HepG2 (cell line): ENCODE data around the gene ACADS. TPM values are rescaled to one million over a fixed set of nuclear protein-coding genes. Genes with fewer than 3 reads are reported as not detected.

Source experiments
- AHR ChIP-seq: IDR thresholded peaks from 2 replicates; pipeline ENCODE4 v1.6.1; 2018; ENCODE audit warnings: missing genetic modification reagents, missing compliant biosample characterization
- ARHGAP35 ChIP-seq: sonication (generic); formaldehyde crosslinking; IDR thresholded peaks from 2 replicates; pipeline ENCODE4 v1.9.0; 2022; ENCODE audit warnings: mild to moderate bottlenecking, inconsistent platforms, moderate library complexity, missing genetic modification reagents, borderline replicate concordance
- KMT2A ChIP-seq: sonication (generic); formaldehyde crosslinking; IDR thresholded peaks from 2 replicates; pipeline ENCODE4 v1.4.0; 2020; ENCODE audit warnings: missing genetic modification reagents
- LBX2 ChIP-seq: sonication (generic); formaldehyde crosslinking; IDR thresholded peaks from 2 replicates; pipeline ENCODE4 v1.5.0; 2020; ENCODE audit warnings: missing genetic modification reagents, mild to moderate bottlenecking, borderline replicate concordance
- MTERF4 ChIP-seq: sonication (generic); formaldehyde crosslinking; IDR thresholded peaks from 2 replicates; pipeline ENCODE4 v1.8.0; 2023; ENCODE audit warnings: mild to moderate bottlenecking, missing genetic modification reagents
- SALL2 ChIP-seq: sonication (generic); formaldehyde crosslinking; IDR thresholded peaks from 2 replicates; pipeline ENCODE4 v1.8.1; 2023; ENCODE audit warnings: mild to moderate bottlenecking, missing genetic modification reagents, inconsistent platforms
- TCF12 ChIP-seq, 2 experiments: fragments of 450-650 bp in 1 of 2; sonication (generic) in 1 of 2; formaldehyde crosslinking in 1 of 2; IDR thresholded peaks; 2 replicates each; pipeline versions ENCODE4 v1.6.1 to v1.8.0; 2017 to 2022; ENCODE audit warnings: antibody characterized with exemption in 1 of 2, mild to moderate bottlenecking in 1 of 2, missing genetic modification reagents in 1 of 2, moderate library complexity in 1 of 2
- ZBTB40 ChIP-seq, 2 experiments: fragments of 450-650 bp in 1 of 2; sonication (generic) in 1 of 2; formaldehyde crosslinking in 1 of 2; IDR thresholded peaks; 2 replicates each; pipeline versions ENCODE4 v1.6.1 to v1.8.0; 2016 to 2022; ENCODE audit warnings: antibody characterized with exemption in 1 of 2, mild to moderate bottlenecking in 1 of 2, missing genetic modification reagents in 1 of 2
- ZFY ChIP-seq: sonication (generic); formaldehyde crosslinking; IDR thresholded peaks from 2 replicates; pipeline ENCODE4 v1.4.0; 2020; ENCODE audit warnings: missing genetic modification reagents
- ZNF430 ChIP-seq: sonication (generic); formaldehyde crosslinking; IDR thresholded peaks from 2 replicates; pipeline ENCODE4 v1.9.0; 2021; ENCODE audit warnings: mild to moderate bottlenecking, missing genetic modification reagents
- polyA plus RNA-seq, 8 experiments: library from polyadenylated mRNA; depleted of rRNA in 3 of 8; stranded (reverse) in 7 of 8; unstranded in 1 of 8; fragments of >200 nt; fragmentation: Illumina TruSeq in 4 of 8; extraction: Trizol in 4 of 8; gene quantifications; 2 replicates each; pipeline versions ENCODE4 v1.2.1 to v1.2.3, GENCODE V29; 2011 to 2016; ENCODE audit warnings: low read depth in 4 of 8, missing spikeins in 1 of 8, mixed read lengths in 1 of 8; ENCODE audit not compliant: insufficient read depth in 1 of 8
- total RNA-seq, 5 experiments: library from RNA; depleted of rRNA; stranded (reverse); fragments of >200 nt; fragmentation: Illumina TruSeq; extraction: Trizol; gene quantifications; 2 replicates each; pipeline ENCODE4 v1.2.3, GENCODE V29; 2016; ENCODE audit warnings: low read depth in 1 of 5
- TF ChIP-seq, protein P1 (sequence below): sonication (generic); formaldehyde crosslinking; IDR thresholded peaks from 2 replicates; pipeline ENCODE4 v1.4.0; 2020; ENCODE audit warnings: missing genetic modification reagents

The ACADS gene
- total and polyA plus RNA-seq, 2 of the 13 experiments (the other 11 are each of a cell fraction or from before 2014, with no cell fraction given), result 17.4 to 27.7 TPM

- peak; percentile 89 for TF ChIP-seq ZBTB40 (IDR thresholded peaks at IDR 0.05)
- TF ChIP-seq ZBTB40 (CRISPR knock-in tag; IDR thresholded peaks at IDR 0.05), result 0 out of 2 replicates have a peak, but pooled peaks have one; percentile 13
- TF ChIP-seq ZFY (CRISPR knock-in tag), result peak; percentile 86
- peak; percentile 38; the same call in 1 of the 2 replicates for TF ChIP-seq AHR (CRISPR knock-in tag)
- TF ChIP-seq ARHGAP35 (CRISPR knock-in tag), result no peak
- no peak for TF ChIP-seq TCF12 (IDR thresholded peaks at IDR 0.05)
- TF ChIP-seq TCF12 (CRISPR knock-in tag; IDR thresholded peaks at IDR 0.05), result no peak
- 0 out of 2 replicates have a peak, but pooled peaks have one; percentile 2 for TF ChIP-seq MTERF4 (CRISPR knock-in tag)
- TF ChIP-seq SALL2 (CRISPR knock-in tag), result peak; percentile 74; the same call in 1 of the 2 replicates
- TF ChIP-seq ZNF430 (CRISPR knock-in tag), result peak; percentile 44; the same call in 1 of the 2 replicates
- TF ChIP-seq KMT2A (CRISPR knock-in tag), result peak; percentile 79
- no peak for TF ChIP-seq LBX2 (CRISPR knock-in tag)
- TF ChIP-seq, protein P1, sequence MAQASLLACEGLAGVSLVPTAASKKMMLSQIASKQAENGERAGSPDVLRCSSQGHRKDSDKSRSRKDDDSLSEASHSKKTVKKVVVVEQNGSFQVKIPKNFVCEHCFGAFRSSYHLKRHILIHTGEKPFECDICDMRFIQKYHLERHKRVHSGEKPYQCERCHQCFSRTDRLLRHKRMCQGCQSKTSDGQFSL (CRISPR knock-in tag), result peak; percentile 66; the same call in 1 of the 2 replicates
Measured at GRCh38 chr12:120686690-120687577, 38.7 kb upstream of the ACADS start, which contains the start of gene MLEC (continued).
